Left kidney (tissue), 2 donors: ENCODE measurements around the gene SYNGR4. TPM values are rescaled to one million over a fixed set of nuclear protein-coding genes. Genes with fewer than 3 reads are reported as not detected.
"Not testable (repeated sequence)": the region's sequence is repeated elsewhere in the genome, so short reads cannot be mapped to it uniquely, and the experiment has no call there.

ENCODE experiments used
- DNase-seq: peaks from one replicate; pipeline ENCODE4 v3.0.0-alpha.2; 2013
- polyA plus RNA-seq: library from polyadenylated mRNA; unstranded; fragments of 120-200 nt; gene quantifications from one replicate; pipeline ENCODE4 v1.2.1, GENCODE V29; 2013; ENCODE audit not compliant: insufficient read length

Gene SYNGR4
- polyA plus RNA-seq, 1 donor, result not detected

DNA sequence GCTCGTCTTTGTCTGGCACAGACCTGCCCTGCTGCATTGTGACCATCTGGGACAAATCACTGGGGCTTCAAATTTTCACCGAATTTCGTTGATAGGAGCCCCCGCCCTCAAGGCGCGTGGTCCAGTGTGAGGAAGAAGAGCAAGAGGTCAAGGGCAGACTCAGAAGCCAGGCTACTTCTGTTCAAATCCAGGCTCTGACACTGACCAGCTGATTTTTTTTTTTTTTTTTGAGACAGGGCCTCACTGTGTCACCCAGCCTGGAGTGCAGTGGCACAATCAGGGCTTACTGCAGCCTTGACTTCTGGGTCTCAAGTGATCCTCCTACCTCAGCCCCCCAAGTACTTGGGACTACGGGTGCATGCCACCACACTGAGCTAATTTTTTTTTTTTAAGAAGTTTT is 7.2 kb downstream of the SYNGR4 start:
- DNase-seq, result no peak

- DNase-seq, result not testable (repeated sequence)
These were observed 7.6 kb downstream of the SYNGR4 start for GRCh38 chr19:48371771-48372170.

- peak; percentile 75 for DNase-seq
These were observed 8.7 kb downstream of the SYNGR4 start for GRCh38 chr19:48372904-48373303.

- DNase-seq, result no peak
These were observed 9.4 kb downstream of the SYNGR4 start for GRCh38 chr19:48373567-48373966.

DNA sequence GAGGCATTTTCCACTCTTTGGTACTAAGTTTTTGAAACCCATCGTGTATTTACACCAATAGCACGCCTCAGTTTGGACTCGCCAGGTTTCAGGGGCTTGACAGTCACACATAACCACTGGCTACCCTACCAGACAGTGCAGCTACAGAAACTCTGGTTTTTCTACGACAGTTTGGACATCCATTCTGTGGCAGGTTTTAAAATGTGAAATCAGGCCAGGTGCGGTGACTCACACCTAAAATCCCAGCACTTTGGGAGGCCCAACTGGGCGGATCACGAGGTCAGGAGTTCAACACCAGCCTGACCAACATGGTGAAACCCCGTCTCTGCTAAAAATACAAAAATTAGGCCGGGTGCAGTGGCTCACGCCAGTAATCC is 14.0 kb downstream of the SYNGR4 start:
- no peak for DNase-seq

DNA sequence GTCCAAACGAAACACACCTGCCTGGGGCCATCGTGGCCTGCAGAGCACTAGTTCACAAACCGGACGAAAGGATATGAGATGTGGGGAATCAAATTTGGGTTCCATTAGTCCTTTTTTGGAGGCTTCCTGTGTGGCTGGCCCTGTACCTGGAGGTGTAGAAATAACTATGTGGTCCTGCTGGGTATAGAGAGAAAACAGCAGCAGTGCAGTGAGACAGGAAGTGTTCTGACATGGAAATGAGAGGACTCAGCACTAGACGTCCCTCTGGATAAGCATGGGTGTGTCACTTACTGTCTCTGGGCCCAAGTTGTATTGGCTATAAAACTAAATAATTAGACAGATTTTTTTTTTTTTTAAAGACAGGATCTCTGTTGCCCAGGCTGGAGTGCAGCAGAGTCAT is 14.9 kb downstream of the SYNGR4 start:
- no peak for DNase-seq

- no peak for DNase-seq
These were observed 17.2 kb downstream of the SYNGR4 start for GRCh38 chr19:48381178-48381950.

GRCh38 chr19:48382286-48382685 is 18.1 kb downstream of the SYNGR4 start:
- no peak for DNase-seq

DNA sequence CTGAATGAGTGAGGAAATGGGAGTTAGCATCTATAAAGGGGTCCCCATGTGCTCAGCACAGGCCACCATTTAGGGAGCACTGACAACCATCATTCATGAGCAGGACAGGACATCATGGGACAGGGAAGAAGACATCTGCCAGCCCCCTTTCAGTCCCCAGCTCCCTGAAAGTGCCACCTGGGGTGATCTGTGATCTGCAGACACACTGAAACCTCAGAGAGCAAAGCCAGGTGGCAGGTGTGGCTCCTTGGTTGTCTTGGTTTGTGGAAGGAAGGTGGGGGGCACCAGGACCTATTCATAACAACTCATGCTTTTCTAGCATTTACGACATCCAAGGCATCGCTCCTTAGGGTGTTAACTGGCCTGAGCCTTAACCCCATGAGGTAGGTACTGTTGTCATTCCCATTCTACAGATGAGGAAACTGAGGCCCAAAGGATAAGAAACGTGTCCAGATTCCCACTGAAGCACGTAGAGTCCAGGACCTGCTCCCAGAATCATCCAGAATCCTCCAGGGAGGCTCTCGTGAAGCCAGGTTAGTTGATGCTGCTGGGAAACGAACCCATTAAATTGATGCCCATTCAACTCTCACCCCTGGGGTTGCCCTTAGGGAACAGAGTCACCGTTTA is 21.4 kb downstream of the SYNGR4 start:
- no peak for DNase-seq

- DNase-seq, result no peak
These were observed 22.8 kb downstream of the SYNGR4 start for GRCh38 chr19:48386981-48387380.

- DNase-seq, result no peak
These were observed 26.3 kb downstream of the SYNGR4 start for GRCh38 chr19:48390188-48391099.

- peak; percentile 66 for DNase-seq
These were observed 27.2 kb downstream of the SYNGR4 start, which contains the start of gene KDELR1 for GRCh38 chr19:48391100-48392005. Gene KDELR1, minus strand, starts transcription at chr19:48391551. Its CDS starts 193 bp downstream, at chr19:48391358.

DNA sequence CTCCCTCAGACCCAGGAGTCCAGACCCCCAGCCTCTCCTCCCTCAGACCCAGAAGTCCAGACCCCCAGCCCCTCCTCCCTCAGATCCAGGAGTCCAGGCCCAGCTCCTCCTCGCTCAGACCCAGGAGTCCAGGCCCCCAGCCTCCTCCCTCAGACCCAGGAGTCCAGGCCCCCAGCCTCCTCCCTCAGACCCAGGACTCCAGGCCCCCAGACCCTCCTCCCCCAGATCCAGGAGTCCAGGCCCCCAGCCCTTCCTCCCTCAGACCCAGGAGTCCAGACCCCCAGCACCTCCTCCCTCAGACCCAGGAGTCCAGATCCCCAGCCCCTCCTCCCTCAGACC is 27.8 kb downstream of the SYNGR4 start:
- DNase-seq, result not testable (repeated sequence)

GRCh38 chr19:48392860-48393558 is 28.8 kb downstream of the SYNGR4 start:
- no peak for DNase-seq

- DNase-seq, result no peak
These were observed 29.6 kb downstream of the SYNGR4 start, which contains the start of gene GRIN2D for GRCh38 chr19:48393559-48394330. Gene GRIN2D, plus strand, starts transcription at chr19:48393668. Its CDS starts 4,725 bp downstream, at chr19:48398393.

DNA sequence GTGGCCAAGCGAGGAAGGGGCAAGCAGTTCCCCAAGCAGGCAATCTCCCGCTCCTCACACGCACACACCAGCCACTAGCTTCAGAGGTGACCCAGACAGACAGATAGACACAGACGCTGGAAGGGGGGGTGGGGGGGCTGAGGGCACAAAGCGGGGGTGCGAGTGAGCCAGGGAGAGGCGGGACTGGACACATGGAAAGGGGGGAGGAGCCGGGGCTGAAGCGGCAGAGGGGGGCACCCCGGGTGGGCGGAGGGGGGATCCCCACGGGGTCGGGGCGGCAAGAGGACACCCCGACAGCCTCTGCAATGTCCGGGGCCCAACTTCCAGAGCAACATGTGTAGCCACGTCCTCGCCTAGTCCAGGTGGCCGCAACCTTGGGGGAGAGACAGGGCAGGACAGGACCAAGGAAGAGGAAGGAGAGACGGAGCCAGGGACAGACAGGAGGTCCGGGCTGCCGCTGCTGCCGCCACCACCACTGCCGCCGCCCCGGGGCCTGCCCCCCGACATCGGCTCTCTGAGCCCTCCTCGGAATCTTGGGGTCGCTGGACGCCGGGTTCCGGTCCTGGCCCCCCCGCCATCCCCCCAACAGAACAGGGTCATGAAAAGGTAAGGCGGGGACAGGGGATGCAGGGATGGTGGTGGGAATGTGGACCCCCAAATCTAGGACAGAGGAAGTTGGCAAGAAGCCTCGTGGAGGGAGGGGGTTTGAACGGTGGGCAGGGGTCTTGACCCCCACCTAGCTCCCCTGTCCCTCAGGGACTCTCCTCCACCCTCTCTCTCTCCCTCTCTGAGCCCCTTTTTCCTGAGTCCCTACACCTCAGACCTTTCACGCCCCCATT is 30.4 kb downstream of the SYNGR4 start:
- DNase-seq, result no peak

DNA sequence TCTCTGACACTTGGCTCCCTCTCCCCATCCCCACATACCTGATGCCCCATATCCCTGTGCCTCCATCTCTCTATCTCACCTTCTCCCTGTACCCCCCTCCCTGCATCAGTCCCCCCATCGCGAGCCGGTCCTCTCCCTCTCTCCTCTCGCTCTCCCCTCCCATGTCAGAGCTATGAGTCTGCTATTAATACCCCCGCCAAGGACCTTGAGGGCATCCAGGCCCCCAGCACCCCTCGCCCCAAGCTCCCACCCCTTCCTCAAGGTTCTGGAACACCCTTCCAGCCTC is 30.9 kb downstream of the SYNGR4 start:
- no peak for DNase-seq

GRCh38 chr19:48395499-48395898 is 31.3 kb downstream of the SYNGR4 start:
- no peak for DNase-seq
